Left ventricle myocardium superior (tissue), 1 donor: Measurements from ENCODE around the gene CISTR. TPM values are rescaled to one million over a fixed set of nuclear protein-coding genes. Genes with fewer than 3 reads are reported as not detected.

Experiments
- ATAC-seq: fragments of 200-7000 bp; cut with Tn5 transposase; one replicate; pipeline ENCODE4 v1.9.1; 2020; ENCODE audit warnings: mild to moderate bottlenecking, moderate library complexity
- DNase-seq: peaks from one replicate; pipeline ENCODE4 v3.0.0-alpha.2; 2020
- intact Hi-C: fragments of 100-400 bp; cut with micrococcal nuclease; formaldehyde crosslinking; loops from one replicate; pipeline ENCODE4 v1.11.0; 2022
- total RNA-seq: library from RNA; stranded (reverse); fragmentation: NEBNext Ultra II Directional; extraction: Animal tissue kit (Norgen Biotek cat#: 25700); gene quantifications from one replicate; pipeline ENCODE4 v1.2.1, GENCODE V29; 2021
- donor health status: DM: no; HTN: yes; CAD: no; lungs with severe emphysema.

The CISTR gene
- total RNA-seq, 1 donor from 2014 or later, result 2.4 TPM

DNA sequence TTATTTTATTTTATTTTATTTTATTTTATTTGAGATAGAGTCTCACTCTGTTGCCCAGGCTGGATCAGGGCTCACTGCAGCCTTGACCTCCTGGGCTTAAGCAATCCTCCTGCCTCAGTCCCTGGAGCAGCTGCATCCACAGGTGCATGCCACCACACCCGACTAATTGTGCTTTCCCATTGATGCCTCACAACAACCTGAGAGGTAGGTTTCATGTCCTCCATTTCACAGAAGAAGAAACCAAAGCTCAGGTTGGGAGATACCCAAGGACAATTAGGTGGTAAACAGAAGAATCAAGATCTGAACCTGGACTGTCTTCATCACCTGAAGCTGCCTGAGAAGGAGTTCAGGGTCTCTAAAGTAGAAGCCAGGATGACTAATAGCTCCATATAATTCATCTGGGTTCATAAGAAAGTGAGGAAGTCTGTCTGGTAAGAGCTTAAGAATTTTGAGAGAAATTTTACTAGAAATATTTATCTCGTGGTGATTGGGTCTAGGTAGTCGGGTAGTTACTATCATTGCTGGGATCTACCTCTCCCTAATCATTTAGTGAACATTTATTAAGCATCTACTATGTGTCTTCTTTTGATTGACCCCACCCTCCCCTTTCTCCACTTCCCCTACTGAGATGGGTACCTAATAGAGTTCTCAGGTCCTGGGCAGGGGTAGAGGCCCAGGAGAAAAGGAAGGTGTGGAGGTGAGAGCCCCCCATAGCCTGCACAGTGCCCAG, 52.7 kb downstream of the CISTR start:
- ATAC-seq (no peak), DNase-seq (no peak)
- intact Hi-C loops, result no loop called here

- ATAC-seq, result peak; percentile 16
- intact Hi-C loops, result no loop called here
- DNase-seq, result no peak
Measured at GRCh38 chr12:53696655-53697331, 55.0 kb downstream of the CISTR start.

Other genes starting within 250 kb of the CISTR start
- not detected for gene NPFF, start 244.5 kb downstream of the CISTR start, total RNA-seq
- 37.7 TPM for gene ATF7, start 125.6 kb downstream of the CISTR start, total RNA-seq
- gene ATP5MC2, start 75.9 kb downstream of the CISTR start, total RNA-seq, result 623 TPM
- 210 TPM for gene CALCOCO1, start 24.5 kb downstream of the CISTR start, total RNA-seq
- gene HOXC13, start 186.9 kb upstream of the CISTR start, total RNA-seq, result not detected
- not detected for gene HOXC12, start 202.9 kb upstream of the CISTR start, total RNA-seq
- not detected for gene HOXC11, start 221.1 kb upstream of the CISTR start, total RNA-seq
- gene HOTAIR, start 223.0 kb upstream of the CISTR start, total RNA-seq, result not detected
- not detected for gene HOXC10, start 233.2 kb upstream of the CISTR start, total RNA-seq
- not detected for gene HOXC9, start 248.2 kb upstream of the CISTR start, total RNA-seq